Parathyroid adenoma (tissue), 2 donors: Measurements from ENCODE around the gene CERK.

Source experiments
- H2AFZ ChIP-seq: fragments of 300-600 bp; sonication (generic); one replicate; pipeline ENCODE4 v1.7.0; 2017; ENCODE audit warnings: antibody characterized with exemption, mild to moderate bottlenecking
- H3K27ac ChIP-seq: fragments of 300-600 bp; sonication (generic); one replicate; pipeline ENCODE4 v1.7.0; 2017
- H3K27me3 ChIP-seq: fragments of 300-600 bp; sonication (generic); one replicate; pipeline ENCODE4 v1.7.0; 2017; ENCODE audit warnings: low read length; ENCODE audit not compliant: control insufficient read depth, insufficient read depth
- H3K36me3 ChIP-seq: fragments of 300-600 bp; sonication (generic); one replicate; pipeline ENCODE4 v1.7.0; 2017; ENCODE audit warnings: low read length; ENCODE audit not compliant: control insufficient read depth, insufficient read depth
- H3K4me1 ChIP-seq: fragments of 300-600 bp; sonication (generic); one replicate; pipeline ENCODE4 v1.7.0; 2017; ENCODE audit warnings: control low read depth
- H3K4me2 ChIP-seq: fragments of 300-600 bp; sonication (generic); one replicate; pipeline ENCODE4 v1.7.0; 2017; ENCODE audit warnings: low read length
- H3K4me3 ChIP-seq: fragments of 300-600 bp; sonication (generic); one replicate; pipeline ENCODE4 v1.7.0; 2017; ENCODE audit warnings: low read depth, low read length
- H3K79me2 ChIP-seq: fragments of 300-600 bp; sonication (generic); one replicate; pipeline ENCODE4 v1.7.0; 2017; ENCODE audit warnings: control low read depth
- H3K9ac ChIP-seq: fragments of 300-600 bp; sonication (generic); one replicate; pipeline ENCODE4 v1.7.0; 2017; ENCODE audit warnings: mild to moderate bottlenecking
- H3K9me3 ChIP-seq: fragments of 300-600 bp; sonication (generic); one replicate; pipeline ENCODE4 v1.7.0; 2017; ENCODE audit warnings: low read length; ENCODE audit not compliant: control insufficient read depth
- TF ChIP-seq, protein P1 (sequence below): fragments of 300-600 bp; sonication (generic); IDR thresholded peaks from one replicate; pipeline ENCODE4 v1.7.0; 2017; ENCODE audit warnings: antibody characterized with exemption, mild to moderate bottlenecking
- donor health status: primary hyperparathyroidism.

CERK gene

DNA sequence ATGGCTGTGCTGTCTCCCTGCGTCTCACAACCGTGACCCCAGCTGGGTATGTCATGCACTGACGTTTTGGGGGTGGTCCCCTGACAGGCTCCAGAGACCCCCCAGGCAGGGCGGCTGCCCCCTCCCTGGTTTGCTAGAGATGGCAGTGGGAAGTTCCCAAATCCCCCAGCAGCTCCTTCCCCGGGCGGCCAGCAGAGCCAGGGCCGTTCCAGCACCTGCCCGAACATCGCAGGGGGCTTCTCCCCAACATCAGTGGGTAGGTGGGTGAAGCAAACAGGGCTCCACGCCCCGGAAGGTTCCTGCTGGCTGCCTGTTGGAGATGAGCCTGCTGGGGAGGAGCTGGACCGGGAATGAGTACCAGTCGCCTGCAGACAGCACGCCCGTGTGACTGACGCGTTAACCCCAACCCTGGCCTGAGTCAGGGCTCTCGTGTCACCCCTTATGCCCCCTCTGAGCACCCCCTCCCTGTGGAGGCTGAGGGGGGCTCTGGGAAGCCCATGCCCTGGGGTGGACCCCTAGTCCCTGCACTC is 72.2 kb downstream of the CERK start:
- no peaks in the 10 kb centered on the region for H3K36me3 ChIP-seq
- H3K4me3 ChIP-seq = no peak overlapping the region

GRCh38 chr22:46665151-46665695 is 72.8 kb downstream of the CERK start:
- Histone ChIP-seq H3K36me3 (no peaks in the 10 kb centered on the region), H3K9me3 (no peaks in the 10 kb centered on the region), H3K27ac (no peak overlapping the region), H2AFZ (no peak overlapping the region), H3K27me3 (no peaks in the 10 kb centered on the region), H3K4me3 (no peak overlapping the region), H3K4me2 (no peak overlapping the region), H3K9ac (no peak overlapping the region), H3K4me1 (peaks cover 4% of the 10 kb centered on the region), H3K79me2 (no peaks in the 10 kb centered on the region)
- TF ChIP-seq, protein P1, sequence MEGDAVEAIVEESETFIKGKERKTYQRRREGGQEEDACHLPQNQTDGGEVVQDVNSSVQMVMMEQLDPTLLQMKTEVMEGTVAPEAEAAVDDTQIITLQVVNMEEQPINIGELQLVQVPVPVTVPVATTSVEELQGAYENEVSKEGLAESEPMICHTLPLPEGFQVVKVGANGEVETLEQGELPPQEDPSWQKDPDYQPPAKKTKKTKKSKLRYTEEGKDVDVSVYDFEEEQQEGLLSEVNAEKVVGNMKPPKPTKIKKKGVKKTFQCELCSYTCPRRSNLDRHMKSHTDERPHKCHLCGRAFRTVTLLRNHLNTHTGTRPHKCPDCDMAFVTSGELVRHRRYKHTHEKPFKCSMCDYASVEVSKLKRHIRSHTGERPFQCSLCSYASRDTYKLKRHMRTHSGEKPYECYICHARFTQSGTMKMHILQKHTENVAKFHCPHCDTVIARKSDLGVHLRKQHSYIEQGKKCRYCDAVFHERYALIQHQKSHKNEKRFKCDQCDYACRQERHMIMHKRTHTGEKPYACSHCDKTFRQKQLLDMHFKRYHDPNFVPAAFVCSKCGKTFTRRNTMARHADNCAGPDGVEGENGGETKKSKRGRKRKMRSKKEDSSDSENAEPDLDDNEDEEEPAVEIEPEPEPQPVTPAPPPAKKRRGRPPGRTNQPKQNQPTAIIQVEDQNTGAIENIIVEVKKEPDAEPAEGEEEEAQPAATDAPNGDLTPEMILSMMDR = no peak

More for the DNA sequence above, 72.2 kb downstream of the CERK start:
- H3K27me3 ChIP-seq = no peaks in the 10 kb centered on the region
- no peaks in the 10 kb centered on the region for H3K9me3 ChIP-seq
- peaks cover 1% of the 10 kb centered on the region for H3K4me1 ChIP-seq
- TF ChIP-seq, protein P1 = no peak
- H3K27ac ChIP-seq = no peak overlapping the region
- H3K4me2 ChIP-seq = no peak overlapping the region
- H3K9ac ChIP-seq = no peak overlapping the region
- no peak overlapping the region for H2AFZ ChIP-seq
- no peaks in the 10 kb centered on the region for H3K79me2 ChIP-seq

GRCh38 chr22:46664301-46664855 is 73.7 kb downstream of the CERK start:
- Histone ChIP-seq H3K27ac (no peak overlapping the region), H3K36me3 (no peaks in the 10 kb centered on the region)
- TF ChIP-seq, protein P1 = no peak

GRCh38 chr22:46663436-46664100 is 74.5 kb downstream of the CERK start:
- TF ChIP-seq, protein P1 = no peak
- peaks cover 4% of the 10 kb centered on the region for H3K4me1 ChIP-seq
- no peak overlapping the region for H3K4me2 ChIP-seq
- H2AFZ ChIP-seq = no peak overlapping the region
- no peak overlapping the region for H3K27ac ChIP-seq
- H3K27me3 ChIP-seq = no peaks in the 10 kb centered on the region
- no peak overlapping the region for H3K4me3 ChIP-seq
- no peaks in the 10 kb centered on the region for H3K36me3 ChIP-seq
- H3K9ac ChIP-seq = no peak overlapping the region
- H3K9me3 ChIP-seq = no peaks in the 10 kb centered on the region
- H3K79me2 ChIP-seq = no peaks in the 10 kb centered on the region

More at GRCh38 chr22:46664301-46664855, 73.7 kb downstream of the CERK start:
- peaks cover 4% of the 10 kb centered on the region for H3K4me1 ChIP-seq
- no peak overlapping the region for H3K9ac ChIP-seq
- H3K4me2 ChIP-seq = no peak overlapping the region
- no peaks in the 10 kb centered on the region for H3K79me2 ChIP-seq
- H3K27me3 ChIP-seq = no peaks in the 10 kb centered on the region
- no peaks in the 10 kb centered on the region for H3K9me3 ChIP-seq
- H2AFZ ChIP-seq = no peak overlapping the region
- no peak overlapping the region for H3K4me3 ChIP-seq
